ENCODE results near the gene DDAH1. TPM values are rescaled to one million over a fixed set of nuclear protein-coding genes. Genes with fewer than 3 reads are reported as not detected.

The DDAH1 gene
- total RNA-seq, 2 donors from 2014 or later: 11.2 to 31.4 TPM

GRCh38 chr1:85398391-85399064 lies 66.4 kb downstream of the DDAH1 start:
- ATAC-seq (peak; percentile 27), DNase-seq (no peak)
- Histone ChIP-seq H3K27me3 (no peaks in the 10 kb centered on the region), H3K36me3 (replicated peaks in 1 of 2; ENCODE audit: insufficient read depth in 1 of 2, low read depth in 2 of 2) (no peaks in the 10 kb centered on the region), H3K9me3 (no peaks in the 10 kb centered on the region), H3K4me3 (no peak overlapping the region), H3K4me1 (peaks cover 37% of the 10 kb centered on the region), H3K27ac (no peak overlapping the region)
- WGBS, 2 donors: 77 to 80% methylated on average over 6 of the region's 6 CpGs
- TF ChIP-seq POLR2A (IDR thresholded peaks at IDR 0.05) (no peak), CTCF (IDR thresholded peaks at IDR 0.05) (peak in 3 of 7 experiments; percentile 21 to 32 (median 23))
- intact Hi-C loops (cut with DNase I): no loop called here

GRCh38 chr1:85397490-85398032 lies 67.4 kb downstream of the DDAH1 start:
- Histone ChIP-seq H3K27ac (no peak overlapping the region), H3K9me3 (no peaks in the 10 kb centered on the region), H3K36me3 (replicated peaks in 1 of 2; ENCODE audit: insufficient read depth in 1 of 2, low read depth in 2 of 2) (no peaks in the 10 kb centered on the region), H3K4me1 (peaks cover 29% of the 10 kb centered on the region), H3K27me3 (no peaks in the 10 kb centered on the region), H3K4me3 (no peak overlapping the region)
- DNase-seq (no peak), ATAC-seq (no peak)
- WGBS, 2 donors: 88% methylated on average over 4 of the region's 4 CpGs
- TF ChIP-seq POLR2A (IDR thresholded peaks at IDR 0.05) (no peak), CTCF (IDR thresholded peaks at IDR 0.05) (no peak)
- intact Hi-C loops (cut with DNase I): no loop called here

- TF ChIP-seq CTCF (IDR thresholded peaks at IDR 0.05) (no peak), POLR2A (IDR thresholded peaks at IDR 0.05) (no peak)
Observed at GRCh38 chr1:85396194-85396593, 68.8 kb downstream of the DDAH1 start.

GRCh38 chr1:85394130-85394529 lies 70.8 kb downstream of the DDAH1 start:
- Histone ChIP-seq H3K27me3 (no peaks in the 10 kb centered on the region), H3K36me3 (replicated peaks in 1 of 2; ENCODE audit: insufficient read depth in 1 of 2, low read depth in 2 of 2) (no peaks in the 10 kb centered on the region), H3K9me3 (no peaks in the 10 kb centered on the region), H3K4me3 (no peak overlapping the region), H3K4me1 (peaks cover 10% of the 10 kb centered on the region), H3K27ac (no peak overlapping the region)
- no peak for ATAC-seq
- intact Hi-C loops (cut with DNase I): no loop called here
- TF ChIP-seq POLR2A (IDR thresholded peaks at IDR 0.05) (no peak), CTCF (IDR thresholded peaks at IDR 0.05) (no peak)
- no peak for DNase-seq
- WGBS, 2 donors: 92 to 98% methylated on average over 2 of the region's 2 CpGs

More at GRCh38 chr1:85396194-85396593, 68.8 kb downstream of the DDAH1 start:
- DNase-seq: no peak
- H3K27ac ChIP-seq: no peak overlapping the region
- no peaks in the 10 kb centered on the region for H3K27me3 ChIP-seq
- H3K9me3 ChIP-seq: no peaks in the 10 kb centered on the region
- no peaks in the 10 kb centered on the region for H3K36me3 ChIP-seq (replicated peaks in 1 of 2; ENCODE audit: insufficient read depth in 1 of 2, low read depth in 2 of 2)
- no peak overlapping the region for H3K4me3 ChIP-seq
- H3K4me1 ChIP-seq: peaks cover 27% of the 10 kb centered on the region
- intact Hi-C loops (cut with DNase I): no loop called here
- ATAC-seq: no peak
- WGBS, 2 donors: 96 to 98% methylated on average over 2 of the region's 2 CpGs

GRCh38 chr1:85393490-85393889 lies 71.5 kb downstream of the DDAH1 start:
- H3K4me1 ChIP-seq: peaks cover 5% of the 10 kb centered on the region
- H3K4me3 ChIP-seq: no peak overlapping the region
- H3K27me3 ChIP-seq: no peaks in the 10 kb centered on the region
- H3K36me3 ChIP-seq (replicated peaks in 1 of 2; ENCODE audit: insufficient read depth in 1 of 2, low read depth in 2 of 2): no peaks in the 10 kb centered on the region
- no peaks in the 10 kb centered on the region for H3K9me3 ChIP-seq
- ATAC-seq: no peak
- intact Hi-C loops (cut with DNase I): no loop called here
- TF ChIP-seq POLR2A (IDR thresholded peaks at IDR 0.05) (no peak), CTCF (IDR thresholded peaks at IDR 0.05) (no peak)
- no peak for DNase-seq
- no peak overlapping the region for H3K27ac ChIP-seq

All from body of pancreas (tissue), 4 donors.